NCI-H748 treated with DMSO at 0.1 percent for 48 hours (cell line): Measurements from ENCODE around the gene RHOF.
A peak's percentile ranks its signal among the peaks of the same experiment; 100 is the strongest.
"Not testable (repeated sequence)": the region's sequence is repeated elsewhere in the genome, so short reads cannot be mapped to it uniquely, and the experiment has no call there.

Experiments used
- DNase-seq: peaks from one replicate; lab custom pipeline; 2025; lab: John Stamatoyannopoulos, UW

RHOF gene

GRCh38 chr12:121792607-121793439 lies 665 bp downstream of the RHOF start:
- no peak for DNase-seq

GRCh38 chr12:121791671-121792551 lies 1.6 kb downstream of the RHOF start:
- no peak for DNase-seq

- DNase-seq: not testable (repeated sequence)
These were observed 2.7 kb downstream of the RHOF start for GRCh38 chr12:121790785-121791184.

GRCh38 chr12:121789800-121790728 lies 3.4 kb downstream of the RHOF start:
- no peak for DNase-seq

- DNase-seq: no peak
These were observed 4.2 kb downstream of the RHOF start for GRCh38 chr12:121789233-121789781.

GRCh38 chr12:121788176-121788818 lies 5.2 kb downstream of the RHOF start:
- no peak for DNase-seq

- no peak for DNase-seq
These were observed 6.1 kb downstream of the RHOF start for GRCh38 chr12:121787063-121788025.

- DNase-seq: no peak
These were observed 7.1 kb downstream of the RHOF start for GRCh38 chr12:121786440-121786825.

GRCh38 chr12:121784460-121784859 lies 9.0 kb downstream of the RHOF start:
- DNase-seq: no peak

GRCh38 chr12:121783766-121784165 lies 9.7 kb downstream of the RHOF start:
- DNase-seq: no peak

GRCh38 chr12:121781998-121782979 lies 11.2 kb downstream of the RHOF start:
- DNase-seq: no peak

- DNase-seq: no peak
These were observed 11.9 kb downstream of the RHOF start for GRCh38 chr12:121781484-121781997.

- DNase-seq: no peak
These were observed 13.1 kb downstream of the RHOF start for GRCh38 chr12:121780429-121780828.

- DNase-seq: no peak
These were observed 14.0 kb downstream of the RHOF start for GRCh38 chr12:121779422-121779895.

GRCh38 chr12:121778567-121779421 lies 14.7 kb downstream of the RHOF start:
- DNase-seq: no peak

- peak; percentile 15 for DNase-seq
These were observed 17.0 kb downstream of the RHOF start for GRCh38 chr12:121776190-121777098.
